ENCODE results near the gene MVB12B. TPM values are rescaled to one million over a fixed set of nuclear protein-coding genes. Genes with fewer than 3 reads are reported as not detected.

The MVB12B gene
- total RNA-seq, 1 donor from 2014 or later: 13.1 TPM

GRCh38 chr9:126357074-126357473 is 30.4 kb downstream of the MVB12B start:
- Mint-ChIP-seq H3K27ac (ENCODE audit: unreplicated experiment) (no peak overlapping the region), H3K4me1 (ENCODE audit: low read depth) (no peaks in the 10 kb centered on the region)
- no peak for DNase-seq (ENCODE audit: low spot score)

GRCh38 chr9:126360073-126360472 is 33.4 kb downstream of the MVB12B start:
- H3K9me3 Mint-ChIP-seq (ENCODE audit: low read depth): peaks cover 39% of the 10 kb centered on the region
- no peak overlapping the region for H3K4me3 Mint-ChIP-seq (ENCODE audit: unreplicated experiment)
- H3K27ac Mint-ChIP-seq (ENCODE audit: unreplicated experiment): no peak overlapping the region
- no peak for TF ChIP-seq CTCF (IDR thresholded peaks at IDR 0.05)
- H3K36me3 Mint-ChIP-seq (ENCODE audit: low read depth): peaks cover 21% of the 10 kb centered on the region
- no peak for DNase-seq (ENCODE audit: low spot score)
- H3K27me3 Mint-ChIP-seq (ENCODE audit: low read depth): no peaks in the 10 kb centered on the region
- peaks cover 13% of the 10 kb centered on the region for H3K4me1 Mint-ChIP-seq (ENCODE audit: low read depth)

More at GRCh38 chr9:126357074-126357473, 30.4 kb downstream of the MVB12B start:
- Mint-ChIP-seq H3K4me3 (ENCODE audit: unreplicated experiment) (no peak overlapping the region), H3K36me3 (ENCODE audit: low read depth) (peaks cover 11% of the 10 kb centered on the region), H3K27me3 (ENCODE audit: low read depth) (no peaks in the 10 kb centered on the region), H3K9me3 (ENCODE audit: low read depth) (peaks cover 25% of the 10 kb centered on the region)
- TF ChIP-seq CTCF (IDR thresholded peaks at IDR 0.05): no peak

GRCh38 chr9:126361810-126362238 is 35.2 kb downstream of the MVB12B start:
- DNase-seq (ENCODE audit: low spot score): no peak
- Mint-ChIP-seq H3K9me3 (ENCODE audit: low read depth) (peaks cover 39% of the 10 kb centered on the region), H3K27ac (ENCODE audit: unreplicated experiment) (no peak overlapping the region), H3K4me3 (ENCODE audit: unreplicated experiment) (no peak overlapping the region), H3K36me3 (ENCODE audit: low read depth) (peaks cover 19% of the 10 kb centered on the region), H3K27me3 (ENCODE audit: low read depth) (no peaks in the 10 kb centered on the region), H3K4me1 (ENCODE audit: low read depth) (peaks cover 21% of the 10 kb centered on the region)
- no peak for TF ChIP-seq CTCF (IDR thresholded peaks at IDR 0.05)

GRCh38 chr9:126363250-126363649 is 36.6 kb downstream of the MVB12B start:
- Mint-ChIP-seq H3K36me3 (ENCODE audit: low read depth) (peaks cover 19% of the 10 kb centered on the region), H3K27me3 (ENCODE audit: low read depth) (no peaks in the 10 kb centered on the region), H3K4me1 (ENCODE audit: low read depth) (peaks cover 27% of the 10 kb centered on the region), H3K27ac (ENCODE audit: unreplicated experiment) (no peak overlapping the region), H3K4me3 (ENCODE audit: unreplicated experiment) (no peak overlapping the region), H3K9me3 (ENCODE audit: low read depth) (peaks cover 39% of the 10 kb centered on the region)
- TF ChIP-seq CTCF (IDR thresholded peaks at IDR 0.05): no peak
- no peak for DNase-seq (ENCODE audit: low spot score)

GRCh38 chr9:126363847-126364671 is 37.4 kb downstream of the MVB12B start:
- Mint-ChIP-seq H3K27me3 (ENCODE audit: low read depth) (no peaks in the 10 kb centered on the region), H3K27ac (ENCODE audit: unreplicated experiment) (peak overlapping the region; percentile 45), H3K9me3 (ENCODE audit: low read depth) (peaks cover 39% of the 10 kb centered on the region), H3K4me1 (ENCODE audit: low read depth) (peaks cover 27% of the 10 kb centered on the region), H3K4me3 (ENCODE audit: unreplicated experiment) (no peak overlapping the region), H3K36me3 (ENCODE audit: low read depth) (peaks cover 19% of the 10 kb centered on the region)
- DNase-seq (ENCODE audit: low spot score): no peak
- TF ChIP-seq CTCF (IDR thresholded peaks at IDR 0.05): no peak
